HL-60 (cell line): ENCODE data around the gene EEF2.
"Not testable (repeated sequence)": the region's sequence is repeated elsewhere in the genome, so short reads cannot be mapped to it uniquely, and the experiment has no call there.

Experiments used
- DNase-seq, 2 experiments: peaks; one replicate each; pipeline ENCODE4 v3.0.0-alpha.2; 2010 to 2020; ENCODE audit warnings: low read depth in 1 of 2, low spot score in 1 of 2
- H3K27ac ChIP-seq: fragments of 250-450 bp; sonication (Bioruptor Pico); replicated peaks from 2 replicates; pipeline ENCODE4 v1.5.1; 2020; ENCODE audit warnings: mild to moderate bottlenecking, moderate library complexity
- H3K27me3 ChIP-seq: fragments of 250-450 bp; sonication (Bioruptor Pico); 2 replicates; pipeline ENCODE4 v1.5.1; 2021; ENCODE audit warnings: mild to moderate bottlenecking, moderate library complexity; ENCODE audit not compliant: insufficient read depth, poor library complexity, severe bottlenecking
- H3K4me3 ChIP-seq: replicated peaks from 2 replicates; pipeline ENCODE4 v1.5.1; 2011; ENCODE audit warnings: mild to moderate bottlenecking, control low read depth, low read length; ENCODE audit not compliant: insufficient read depth
- CTCF ChIP-seq: IDR thresholded peaks from one replicate; pipeline ENCODE4 v1.5.1; 2011; ENCODE audit warnings: low read length, control low read depth, inconsistent platforms; ENCODE audit not compliant: insufficient read depth
- GABPA ChIP-seq: IDR thresholded peaks from 2 replicates; pipeline ENCODE4 v1.6.1; 2012; ENCODE audit warnings: low read depth
- POLR2AphosphoS5 ChIP-seq: IDR thresholded peaks from 2 replicates; pipeline ENCODE4 v1.6.1; 2012; ENCODE audit warnings: low read depth
- REST ChIP-seq: IDR thresholded peaks from 2 replicates; pipeline ENCODE4 v1.6.1; 2012; ENCODE audit warnings: low read depth; ENCODE audit not compliant: insufficient replicate concordance
- SPI1 ChIP-seq: IDR thresholded peaks from 2 replicates; pipeline ENCODE4 v1.6.1; 2012; ENCODE audit warnings: low read depth, mild to moderate bottlenecking, borderline replicate concordance

EEF2 gene

DNA sequence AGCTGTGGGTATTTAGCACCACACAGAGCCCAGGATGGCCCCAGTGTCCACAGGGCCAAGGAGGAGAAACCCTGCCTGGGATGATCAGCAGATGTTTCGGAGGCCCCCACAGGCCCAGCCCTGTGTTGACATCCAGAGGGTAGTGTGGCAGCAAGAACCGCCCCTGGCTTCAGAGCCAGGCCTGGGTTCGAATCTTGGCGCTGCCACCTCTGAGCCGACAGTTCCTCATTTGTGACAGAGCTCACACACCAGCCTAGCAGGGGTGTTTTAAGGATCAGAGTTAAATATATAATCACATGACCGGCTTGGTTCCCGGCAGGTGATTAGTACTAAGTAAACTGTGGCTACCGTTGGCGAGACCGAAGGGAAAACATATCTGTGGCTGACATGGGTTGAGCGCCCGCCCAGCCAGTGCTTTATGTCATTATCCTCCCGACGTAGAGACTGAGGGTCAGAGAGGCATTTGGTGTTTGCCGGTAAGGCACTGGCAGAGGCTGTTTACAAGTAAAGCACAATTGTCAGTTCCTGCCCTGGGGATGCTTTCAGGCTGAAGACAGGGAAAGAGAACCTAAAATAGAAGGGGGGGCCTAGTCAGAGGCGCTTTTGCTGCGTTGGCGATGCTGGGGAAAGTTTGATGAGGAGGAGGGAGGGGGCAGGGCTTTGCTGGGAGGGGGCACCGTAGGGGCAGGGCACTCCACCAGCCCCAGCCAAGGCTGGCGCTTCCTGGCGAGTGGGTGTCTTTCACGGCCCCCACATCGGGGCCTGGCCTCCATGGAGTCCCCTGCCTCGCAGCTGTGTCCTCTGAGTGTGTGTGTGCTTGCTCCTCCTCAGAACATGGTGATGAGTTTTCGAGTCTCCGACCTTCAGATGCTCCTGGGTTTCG, 27.1 kb upstream of the EEF2 start:
- Histone ChIP-seq H3K27me3 (no peaks in the 10 kb centered on the region), H3K4me3 (no peak overlapping the region), H3K27ac (no peak overlapping the region)
- peak; percentile 51; the same call in 1 of the 2 replicates for TF ChIP-seq SPI1
- no peak for TF ChIP-seq CTCF
- no peak for DNase-seq

DNA sequence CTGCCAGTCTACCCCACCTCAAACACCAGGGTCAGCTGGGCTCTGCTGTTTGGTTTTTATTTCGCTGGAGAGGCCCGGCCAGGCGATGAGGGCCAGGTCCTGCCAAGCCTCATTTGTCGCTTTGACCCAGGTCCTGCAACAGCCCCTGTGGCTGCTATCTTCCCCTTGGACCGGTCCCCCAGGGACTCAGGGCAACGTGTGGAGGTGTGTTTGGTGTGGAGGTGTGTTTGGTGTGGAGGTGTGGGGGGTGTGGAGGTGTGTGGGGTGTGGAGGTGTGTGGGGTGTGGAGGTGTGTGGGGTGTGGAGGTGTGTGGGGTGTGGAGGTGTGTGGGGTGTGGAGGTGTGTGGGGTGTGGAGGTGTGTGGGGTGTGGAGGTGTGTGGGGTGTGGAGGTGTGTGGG, 26.2 kb upstream of the EEF2 start:
- H3K27me3 ChIP-seq, H3K27ac ChIP-seq, DNase-seq, H3K4me3 ChIP-seq: not testable (repeated sequence)

GRCh38 chr19:4010808-4011110, 25.5 kb upstream of the EEF2 start:
- DNase-seq: no peak
- TF ChIP-seq GABPA (no peak), POLR2AphosphoS5 (no peak), REST (no peak), SPI1 (no peak), CTCF (no peak)
- no peak overlapping the region for H3K27ac ChIP-seq
- H3K4me3 ChIP-seq: no peak overlapping the region
- H3K27me3 ChIP-seq: no peaks in the 10 kb centered on the region

- TF ChIP-seq POLR2AphosphoS5 (no peak), REST (no peak), CTCF (no peak), GABPA (no peak), SPI1 (no peak)
- Histone ChIP-seq H3K27me3 (no peaks in the 10 kb centered on the region), H3K4me3 (no peak overlapping the region), H3K27ac (no peak overlapping the region)
- no peak for DNase-seq
Observed at GRCh38 chr19:4009990-4010807, 24.9 kb upstream of the EEF2 start.
